ENCODE results near the gene AGBL3. TPM values are rescaled to one million over a fixed set of nuclear protein-coding genes. Genes with fewer than 3 reads are reported as not detected.
A peak's percentile ranks its signal among the peaks of the same experiment; 100 is the strongest.

AGBL3 gene
- total and polyA plus RNA-seq, 9 of the 15 experiments (the other 6 are each of a cell fraction or from before 2014, with no cell fraction given) = 0.54 to 2.9 (median 1.7) TPM

GRCh38 chr7:135170274-135170997, 184.1 kb downstream of the AGBL3 start, which contains the start of gene CYREN (continued):
- TF ChIP-seq ZBTB12 (CRISPR knock-in tag; IDR thresholded peaks at IDR 0.05) (no peak), PCBP2 (IDR thresholded peaks at IDR 0.05; ENCODE audit: low read depth, low read length, poor library complexity, severe bottlenecking) (no peak), PHB (CRISPR knock-in tag; IDR thresholded peaks at IDR 0.05) (peak; percentile 73; the same call in 1 of the 2 replicates), ZNF507 (tag; conservative IDR thresholded peaks at IDR 0.05) (no peak), ZHX1 (conservative IDR thresholded peaks at IDR 0.05; ENCODE audit: low read length) (no peak), SMAD2 (IDR thresholded peaks at IDR 0.05; ENCODE audit: low read depth, low read length) (no peak), TEAD4 (IDR thresholded peaks at IDR 0.05; ENCODE audit: low read length) (peak; percentile 52), TEAD4 (CRISPR knock-in tag; IDR thresholded peaks at IDR 0.05; ENCODE audit: borderline replicate concordance) (peak; percentile 92), ZNF217 (CRISPR knock-in tag; IDR thresholded peaks at IDR 0.05) (no peak), POU5F1 (IDR thresholded peaks at IDR 0.05; ENCODE audit: borderline replicate concordance, low read depth, low read length, partially characterized antibody) (no peak), ZKSCAN1 (IDR thresholded peaks at IDR 0.05; ENCODE audit: low read depth, low read length) (peak; percentile 85), CBX1 (IDR thresholded peaks at IDR 0.05; ENCODE audit: low read depth) (no peak), ETS2 (tag; IDR thresholded peaks at IDR 0.05; ENCODE audit: borderline replicate concordance, poor library complexity, severe bottlenecking) (no peak), RNF219 (CRISPR knock-in tag; IDR thresholded peaks at IDR 0.05) (0 out of 2 replicates have a peak, but pooled peaks have one; percentile 65), ZNF561 (CRISPR knock-in tag; conservative IDR thresholded peaks at IDR 0.05) (no peak), ZNF398 (CRISPR knock-in tag; IDR thresholded peaks at IDR 0.05) (no peak)
